Ishikawa (cell line): Measurements from ENCODE around the gene IL17C.

Experiments
- CREB1 ChIP-seq: IDR thresholded peaks from 2 replicates; pipeline ENCODE4 v1.6.1; 2012; ENCODE audit warnings: low read depth
- EGR1 ChIP-seq: IDR thresholded peaks from 2 replicates; pipeline ENCODE4 v1.6.1; 2012
- EP300 ChIP-seq: IDR thresholded peaks from 2 replicates; pipeline ENCODE4 v1.6.1; 2012; ENCODE audit warnings: borderline replicate concordance

- no peak for TF ChIP-seq CREB1
- no peak for TF ChIP-seq EP300
- TF ChIP-seq EGR1: no peak
These were observed 43.3 kb upstream of the IL17C start for GRCh38 chr16:88595101-88595500.
